ENCODE results near the gene RNF208.

- TF ChIP-seq POLR2A (IDR thresholded peaks at IDR 0.05): no peak
- TF ChIP-seq, protein P1, sequence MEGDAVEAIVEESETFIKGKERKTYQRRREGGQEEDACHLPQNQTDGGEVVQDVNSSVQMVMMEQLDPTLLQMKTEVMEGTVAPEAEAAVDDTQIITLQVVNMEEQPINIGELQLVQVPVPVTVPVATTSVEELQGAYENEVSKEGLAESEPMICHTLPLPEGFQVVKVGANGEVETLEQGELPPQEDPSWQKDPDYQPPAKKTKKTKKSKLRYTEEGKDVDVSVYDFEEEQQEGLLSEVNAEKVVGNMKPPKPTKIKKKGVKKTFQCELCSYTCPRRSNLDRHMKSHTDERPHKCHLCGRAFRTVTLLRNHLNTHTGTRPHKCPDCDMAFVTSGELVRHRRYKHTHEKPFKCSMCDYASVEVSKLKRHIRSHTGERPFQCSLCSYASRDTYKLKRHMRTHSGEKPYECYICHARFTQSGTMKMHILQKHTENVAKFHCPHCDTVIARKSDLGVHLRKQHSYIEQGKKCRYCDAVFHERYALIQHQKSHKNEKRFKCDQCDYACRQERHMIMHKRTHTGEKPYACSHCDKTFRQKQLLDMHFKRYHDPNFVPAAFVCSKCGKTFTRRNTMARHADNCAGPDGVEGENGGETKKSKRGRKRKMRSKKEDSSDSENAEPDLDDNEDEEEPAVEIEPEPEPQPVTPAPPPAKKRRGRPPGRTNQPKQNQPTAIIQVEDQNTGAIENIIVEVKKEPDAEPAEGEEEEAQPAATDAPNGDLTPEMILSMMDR (IDR thresholded peaks at IDR 0.05): no peak
These were observed at the start of gene RNF208 for GRCh38 chr9:137222190-137223077.
